ENCODE data around the gene UGCG. TPM values are rescaled to one million over a fixed set of nuclear protein-coding genes. Genes with fewer than 3 reads are reported as not detected.

Gene UGCG
- total RNA-seq, 1 experiment from 2014 or later, result 23.3 TPM

GRCh38 chr9:111966861-111967291 is 70.3 kb downstream of the UGCG start:
- H4K8ac ChIP-seq (replicated peaks; ENCODE audit: insufficient read length, low read depth, low read length), result no peak overlapping the region

More at GRCh38 chr9:111966861-111967291, 70.3 kb downstream of the UGCG start:
- Mint-ChIP-seq H3K27me3 (ENCODE audit: low read depth) (no peaks in the 10 kb centered on the region; the same call in 1 of the 2 replicates), H3K4me3 (no peak overlapping the region), H3K36me3 (ENCODE audit: insufficient read depth in 1 of 3, low read depth in 3 of 3) (no peaks in the 10 kb centered on the region), H3K4me1 (no peaks in the 10 kb centered on the region), H3K27ac (no peak overlapping the region), H3K9me3 (no peaks in the 10 kb centered on the region)
- Histone ChIP-seq H3K27ac (ENCODE audit: insufficient read length, low read depth, low read length) (no peak overlapping the region), H3K18ac (ENCODE audit: insufficient read length, low read depth, low read length) (no peak overlapping the region), H3K9ac (ENCODE audit: extremely low read depth, insufficient read length, low read length) (no peak overlapping the region), H2BK5ac (ENCODE audit: insufficient read length, low read length) (no peak overlapping the region), H3K23ac (ENCODE audit: insufficient read length, low read depth, low read length) (no peak overlapping the region), H3K27me3 (ENCODE audit: insufficient read depth, low read length) (no peaks in the 10 kb centered on the region; the same call in 1 of the 2 replicates), H3K23me2 (ENCODE audit: insufficient read length, low read depth, low read length, poor library complexity, severe bottlenecking) (no peaks in the 10 kb centered on the region), H3K79me2 (ENCODE audit: insufficient read depth, low read length) (no peaks in the 10 kb centered on the region), H3K79me1 (ENCODE audit: insufficient read depth, low read depth, low read length, poor library complexity, severe bottlenecking) (no peaks in the 10 kb centered on the region), H3K9me3 (ENCODE audit: control insufficient read depth, low read depth, low read length) (no peaks in the 10 kb centered on the region), H3K4me2 (ENCODE audit: insufficient read depth, insufficient read length, low read length) (no peak overlapping the region), H3K4me1 (ENCODE audit: insufficient read depth, low read length) (no peaks in the 10 kb centered on the region), H2AK5ac (ENCODE audit: insufficient read length, low read length) (no peak overlapping the region), H4K20me1 (ENCODE audit: control insufficient read depth, insufficient read depth, insufficient read length) (no peaks in the 10 kb centered on the region), H3K14ac (ENCODE audit: insufficient read depth, low read length) (no peak overlapping the region), H2BK20ac (ENCODE audit: low read depth, low read length, poor library complexity, severe bottlenecking) (no peak overlapping the region), H3K4ac (ENCODE audit: low read depth, low read length) (no peak overlapping the region), H3T11ph (ENCODE audit: low read length) (no peak overlapping the region), H3K56ac (ENCODE audit: insufficient read length, low read depth, low read length) (no peak overlapping the region), H4K5ac (ENCODE audit: insufficient read length, low read depth, low read length) (no peak overlapping the region), H2BK120ac (ENCODE audit: low read depth, low read length, poor library complexity, severe bottlenecking) (no peak overlapping the region), H2BK12ac (ENCODE audit: insufficient read length, low read depth, low read length) (no peak overlapping the region), H4K91ac (ENCODE audit: insufficient read length, low read depth, low read length) (no peak overlapping the region), H2BK15ac (ENCODE audit: low read depth, low read length) (no peak overlapping the region), H2AFZ (ENCODE audit: low read length) (no peak overlapping the region)
- no peak for DNase-seq
- TF ChIP-seq CTCF (conservative IDR thresholded peaks at IDR 0.05), result no peak
- no CpG with 5 or more reads among the region's 1 CpG for WGBS (ENCODE audit: extremely low coverage, insufficient read length, low lambda C conversion rate)

Data from H9 (cell line).